NCI-H2227 treated with DMSO at 0.1 percent for 48 hours (cell line): Measurements from ENCODE around the gene CYREN.

Experiments used
- DNase-seq: peaks from one replicate; lab custom pipeline; 2025; lab: John Stamatoyannopoulos, UW

CYREN gene

GRCh38 chr7:135197343-135197742, 26.8 kb upstream of the CYREN start:
- DNase-seq: no peak

GRCh38 chr7:135195968-135196629, 25.6 kb upstream of the CYREN start:
- no peak for DNase-seq

- no peak for DNase-seq
These were observed 24.6 kb upstream of the CYREN start for GRCh38 chr7:135195156-135195555.

- no peak for DNase-seq
These were observed 24.1 kb upstream of the CYREN start for GRCh38 chr7:135194494-135195095.

GRCh38 chr7:135193615-135194081, 23.1 kb upstream of the CYREN start:
- DNase-seq: no peak

GRCh38 chr7:135192914-135193536, 22.5 kb upstream of the CYREN start:
- DNase-seq: no peak

- no peak for DNase-seq
These were observed 20.2 kb upstream of the CYREN start for GRCh38 chr7:135190703-135191102.

GRCh38 chr7:135189961-135190360, 19.5 kb upstream of the CYREN start:
- no peak for DNase-seq

GRCh38 chr7:135189221-135189662, 18.7 kb upstream of the CYREN start:
- DNase-seq: no peak

GRCh38 chr7:135188298-135188984, 17.9 kb upstream of the CYREN start:
- no peak for DNase-seq

GRCh38 chr7:135186841-135187253, 16.3 kb upstream of the CYREN start:
- no peak for DNase-seq

- DNase-seq: no peak
These were observed 15.7 kb upstream of the CYREN start for GRCh38 chr7:135186261-135186540.

GRCh38 chr7:135185471-135186260, 15.2 kb upstream of the CYREN start:
- no peak for DNase-seq

GRCh38 chr7:135184254-135184841, 13.8 kb upstream of the CYREN start:
- no peak for DNase-seq

- DNase-seq: no peak
These were observed 13.0 kb upstream of the CYREN start for GRCh38 chr7:135183478-135183877.

GRCh38 chr7:135181929-135182678, 11.6 kb upstream of the CYREN start:
- DNase-seq: no peak

- DNase-seq: no peak
These were observed 10.9 kb upstream of the CYREN start for GRCh38 chr7:135181261-135181928.

- DNase-seq: no peak
These were observed 9.6 kb upstream of the CYREN start for GRCh38 chr7:135180122-135180521.

GRCh38 chr7:135179321-135179925, 8.9 kb upstream of the CYREN start:
- no peak for DNase-seq

- no peak for DNase-seq
These were observed 7.9 kb upstream of the CYREN start for GRCh38 chr7:135178364-135178763.
